GM06990 (cell line): Measurements from ENCODE around the gene SAFB.

Source experiments
- DNase-seq: peaks from one replicate; pipeline ENCODE4 v3.0.0-alpha.2; 2011; ENCODE audit not compliant: insufficient read length; ENCODE audit errors: extremely low read depth
- H3K27me3 ChIP-seq: replicated peaks from 2 replicates; pipeline ENCODE4 v1.6.0; 2011; ENCODE audit warnings: low read length; ENCODE audit not compliant: control insufficient read depth, insufficient read depth
- H3K36me3 ChIP-seq: 2 replicates; pipeline ENCODE4 v1.5.1; 2011; ENCODE audit warnings: low read length; ENCODE audit not compliant: control insufficient read depth, insufficient read depth
- H3K4me3 ChIP-seq: replicated peaks from 2 replicates; pipeline ENCODE4 v1.5.1; 2011; ENCODE audit warnings: low read depth, mild to moderate bottlenecking, control low read depth, low read length
- CTCF ChIP-seq: IDR thresholded peaks from 2 replicates; pipeline ENCODE4 v1.5.1; 2011; ENCODE audit warnings: low read length, control low read depth, mild to moderate bottlenecking, inconsistent platforms; ENCODE audit not compliant: insufficient read depth, poor library complexity, severe bottlenecking

SAFB gene

GRCh38 chr19:5592531-5593342, 30.1 kb upstream of the SAFB start:
- Histone ChIP-seq H3K36me3 (peaks cover 58% of the 10 kb centered on the region), H3K27me3 (no peaks in the 10 kb centered on the region), H3K4me3 (no peak overlapping the region)
- no peak for DNase-seq
- TF ChIP-seq CTCF = no peak

DNA sequence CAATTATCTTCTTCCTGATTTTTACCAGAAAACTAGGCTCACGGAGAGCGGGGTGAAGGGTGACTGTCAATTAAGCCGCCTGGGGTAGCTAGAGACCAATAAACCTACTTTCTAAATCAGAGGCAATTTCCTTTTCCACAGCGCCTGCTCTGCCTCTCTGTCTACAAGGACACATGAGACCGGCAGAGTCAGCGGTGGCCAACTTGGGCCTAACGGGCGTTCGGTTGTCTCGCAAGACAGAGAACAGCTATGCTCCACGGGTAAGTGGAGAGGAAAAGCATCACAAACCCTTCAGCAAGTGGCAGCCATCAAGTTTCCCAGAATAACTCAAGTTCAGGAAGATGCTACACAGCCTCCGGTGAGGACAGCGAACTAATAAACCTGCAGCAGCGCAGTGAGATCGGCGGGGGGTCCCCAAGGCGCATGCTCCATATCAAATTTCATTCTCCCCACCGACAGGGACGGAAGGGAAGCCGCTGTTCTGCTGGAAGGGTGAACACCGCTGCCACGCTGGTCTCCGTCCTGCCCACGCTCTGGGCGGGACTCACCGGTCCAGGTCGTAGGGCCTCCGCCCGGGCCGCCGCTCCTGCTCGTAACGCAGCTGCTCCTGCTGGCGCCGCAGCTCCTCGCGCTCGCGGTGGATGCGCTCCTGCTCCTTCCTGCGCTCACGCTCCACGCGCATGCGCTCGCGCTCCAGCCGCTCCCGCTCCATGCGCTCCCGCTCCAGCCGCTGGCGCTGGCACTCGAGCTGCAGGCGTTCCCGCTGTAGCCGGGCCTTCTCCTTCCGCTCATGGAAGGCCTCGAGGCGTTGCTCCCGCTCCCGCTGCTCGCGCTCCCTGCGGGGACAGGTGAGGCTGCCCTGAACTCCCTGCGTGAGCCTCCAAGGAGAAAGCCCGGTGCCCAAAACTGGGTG, 29.3 kb upstream of the SAFB start:
- no peak overlapping the region for H3K4me3 ChIP-seq
- no peak for DNase-seq
- no peaks in the 10 kb centered on the region for H3K27me3 ChIP-seq
- H3K36me3 ChIP-seq = peaks cover 61% of the 10 kb centered on the region
- no peak for TF ChIP-seq CTCF

GRCh38 chr19:5594521-5594950, 28.3 kb upstream of the SAFB start:
- H3K27me3 ChIP-seq = no peaks in the 10 kb centered on the region
- no peak for DNase-seq
- H3K4me3 ChIP-seq = no peak overlapping the region
- H3K36me3 ChIP-seq = peaks cover 63% of the 10 kb centered on the region
- no peak for TF ChIP-seq CTCF

GRCh38 chr19:5595129-5595528, 27.8 kb upstream of the SAFB start:
- no peak for DNase-seq
- Histone ChIP-seq H3K36me3 (peaks cover 62% of the 10 kb centered on the region), H3K4me3 (no peak overlapping the region), H3K27me3 (no peaks in the 10 kb centered on the region)
- TF ChIP-seq CTCF = no peak

- Histone ChIP-seq H3K4me3 (no peak overlapping the region), H3K36me3 (peaks cover 57% of the 10 kb centered on the region), H3K27me3 (no peaks in the 10 kb centered on the region)
- no peak for TF ChIP-seq CTCF
- DNase-seq = no peak
Observed at GRCh38 chr19:5595745-5596144, 27.1 kb upstream of the SAFB start.
